B cell (primary cell): ENCODE data around the gene C19orf73. TPM values are rescaled to one million over a fixed set of nuclear protein-coding genes. Genes with fewer than 3 reads are reported as not detected.

Experiments used
- ATAC-seq: fragments of 200-7000 bp; cut with Tn5 transposase; one replicate; pipeline ENCODE4 v1.10.0; 2021; ENCODE audit warnings: low read depth, mild to moderate bottlenecking, moderate number of reproducible peaks, moderate library complexity
- CTCF ChIA-PET: fragments of 350-600 bp; sonication (Branson Sonifier 250); formaldehyde crosslinking; loops from one replicate; lab custom pipeline; 2021; ENCODE audit warnings: antibody characterized with exemption, inconsistent platforms; lab: Charles Lee
- POLR2A ChIA-PET: fragments of 350-600 bp; sonication (Branson Sonifier 250); formaldehyde crosslinking; loops from one replicate; lab custom pipeline; 2021; ENCODE audit warnings: antibody characterized with exemption; lab: Charles Lee
- DNase-seq: peaks from one replicate; pipeline ENCODE4 v3.0.0; 2013
- H2AFZ ChIP-seq: 2 replicates; pipeline ENCODE4 v1.6.1; 2012; ENCODE audit warnings: mild to moderate bottlenecking, low read depth, low read length; ENCODE audit not compliant: insufficient read depth, poor library complexity, severe bottlenecking
- H3K27ac ChIP-seq, 2 donors: 1 replicate in 1 of 2; 2 replicates in 1 of 2; pipeline ENCODE4 v1.5.1; 2012 to 2013; ENCODE audit warnings: low read length in 2 of 2, mild to moderate bottlenecking in 2 of 2, moderate library complexity in 1 of 2
- H3K27me3 ChIP-seq, 4 experiments: fragments of 200-600 bp in 1 of 4; sonication (generic) in 1 of 4; replicated peaks in 1 of 4; 1 replicate in 2 of 4; 2 replicates in 2 of 4; pipeline versions ENCODE4 v1.6.1 to v1.7.0; 2013 to 2016; ENCODE audit warnings: low read length in 3 of 4, mild to moderate bottlenecking in 2 of 4, mixed read lengths in 1 of 4, moderate library complexity in 1 of 4; ENCODE audit not compliant: insufficient read depth in 4 of 4, control insufficient read depth in 3 of 4; ENCODE audit errors: control extremely low read depth in 1 of 4
- H3K36me3 ChIP-seq, 2 experiments: replicated peaks in 1 of 2; 1 replicate in 1 of 2; 2 replicates in 1 of 2; pipeline versions ENCODE4 v1.6.1 to v1.7.1; 2013; ENCODE audit warnings: low read length in 1 of 2; ENCODE audit not compliant: insufficient read depth in 2 of 2, control insufficient read depth in 1 of 2; ENCODE audit errors: control extremely low read depth in 1 of 2, extremely low read depth in 1 of 2
- H3K4me1 ChIP-seq, 2 donors: fragments of 200-600 bp in 1 of 2; sonication (generic) in 1 of 2; 1 replicate in 1 of 2; 2 replicates in 1 of 2; pipeline versions ENCODE4 v1.5.1 to v1.6.1; 2013 to 2017; ENCODE audit warnings: low read length in 2 of 2; ENCODE audit not compliant: control insufficient read depth in 2 of 2, insufficient read depth in 2 of 2
- H3K4me2 ChIP-seq: replicated peaks from 2 replicates; pipeline ENCODE3; 2012; ENCODE audit warnings: mild to moderate bottlenecking, low read depth, low read length; ENCODE audit not compliant: poor library complexity, severe bottlenecking
- H3K4me3 ChIP-seq, 5 experiments: fragments of 200-600 bp in 1 of 5; sonication (generic) in 1 of 5; 1 replicate in 3 of 5; 2 replicates in 2 of 5; pipeline versions ENCODE4 v1.5.1 to v1.7.0; 2011 to 2016; ENCODE audit warnings: low read length in 4 of 5, mild to moderate bottlenecking in 4 of 5, low read depth in 2 of 5, control low read depth in 1 of 5, moderate library complexity in 1 of 5; ENCODE audit not compliant: insufficient read depth in 1 of 5; ENCODE audit errors: control extremely low read depth in 1 of 5, extremely low read depth in 1 of 5
- H3K79me2 ChIP-seq: fragments of 200-600 bp; sonication (generic); one replicate; pipeline ENCODE4 v1.6.0; 2016; ENCODE audit warnings: low read length; ENCODE audit not compliant: control insufficient read depth, insufficient read depth
- H3K9ac ChIP-seq: fragments of 200-600 bp; sonication (generic); 2 replicates; pipeline ENCODE4 v1.6.1; 2017; ENCODE audit warnings: mild to moderate bottlenecking, low read length, moderate library complexity
- H3K9me3 ChIP-seq, 3 donors: one replicate each; pipeline versions ENCODE4 v1.6.1 to v1.7.1; 2013; ENCODE audit warnings: low read length in 2 of 3; ENCODE audit not compliant: control insufficient read depth in 2 of 3, insufficient read depth in 1 of 3; ENCODE audit errors: control extremely low read depth in 1 of 3
- H4K20me1 ChIP-seq: 2 replicates; pipeline ENCODE4 v1.6.0; 2012; ENCODE audit warnings: mild to moderate bottlenecking, low read length; ENCODE audit not compliant: insufficient read depth, control insufficient read depth, poor library complexity, severe bottlenecking
- H3K27ac Mint-ChIP-seq: one replicate; pipeline ENCODE4 v1.8.0; 2021; ENCODE audit warnings: mixed read lengths
- H3K27me3 Mint-ChIP-seq: one replicate; pipeline ENCODE4 v1.8.0; 2021; ENCODE audit warnings: mixed read lengths
- H3K4me1 Mint-ChIP-seq: one replicate; pipeline ENCODE4 v1.8.0; 2021; ENCODE audit warnings: mixed read lengths
- H3K4me3 Mint-ChIP-seq: one replicate; pipeline ENCODE4 v1.8.0; 2021; ENCODE audit warnings: mixed read lengths
- H3K9me3 Mint-ChIP-seq: one replicate; pipeline ENCODE4 v1.8.0; 2022; ENCODE audit warnings: mixed read lengths; ENCODE audit not compliant: insufficient read depth
- EZH2 ChIP-seq: IDR thresholded peaks from 2 replicates; pipeline ENCODE4 v1.6.1; 2012; ENCODE audit warnings: borderline replicate concordance, low read depth, mild to moderate bottlenecking, moderate library complexity, low read length; ENCODE audit not compliant: insufficient read depth, poor library complexity, severe bottlenecking
- WGBS: methylation state at CpG from one replicate; pipeline ENCODE4 v1.1.5; 2013; ENCODE audit warnings: missing lambda C conversion rate; ENCODE audit not compliant: insufficient coverage; 5-methylcytosine and 5-hydroxymethylcytosine counted together
- intact Hi-C: fragments of 100-400 bp; cut with micrococcal nuclease; formaldehyde crosslinking; loops from one replicate; pipeline ENCODE4 v1.10.0; 2022
- polyA plus RNA-seq: library from polyadenylated mRNA; depleted of rRNA; stranded (reverse); fragments of >200 nt; gene quantifications from 2 replicates; pipeline ENCODE4 v1.2.3, GENCODE V29; 2012
- total RNA-seq, 2 donors: library from RNA; stranded (reverse); fragments of 120-200 nt in 1 of 2; gene quantifications; 1 replicate in 1 of 2; 2 replicates in 1 of 2; pipeline versions ENCODE4 v1.2.3 to v1.2.4, GENCODE V29; 2013 to 2022
- TF ChIP-seq, protein P1 (sequence below): fragments of 200-600 bp; IDR thresholded peaks from one replicate; pipeline ENCODE4 v1.8.0; 2022; ENCODE audit warnings: antibody characterized with exemption, mild to moderate bottlenecking

The C19orf73 gene
- total and polyA plus RNA-seq, 2 donors (not counting 1 experiment from before 2014, with no cell fraction given): 3.9 to 8.2 TPM

DNA sequence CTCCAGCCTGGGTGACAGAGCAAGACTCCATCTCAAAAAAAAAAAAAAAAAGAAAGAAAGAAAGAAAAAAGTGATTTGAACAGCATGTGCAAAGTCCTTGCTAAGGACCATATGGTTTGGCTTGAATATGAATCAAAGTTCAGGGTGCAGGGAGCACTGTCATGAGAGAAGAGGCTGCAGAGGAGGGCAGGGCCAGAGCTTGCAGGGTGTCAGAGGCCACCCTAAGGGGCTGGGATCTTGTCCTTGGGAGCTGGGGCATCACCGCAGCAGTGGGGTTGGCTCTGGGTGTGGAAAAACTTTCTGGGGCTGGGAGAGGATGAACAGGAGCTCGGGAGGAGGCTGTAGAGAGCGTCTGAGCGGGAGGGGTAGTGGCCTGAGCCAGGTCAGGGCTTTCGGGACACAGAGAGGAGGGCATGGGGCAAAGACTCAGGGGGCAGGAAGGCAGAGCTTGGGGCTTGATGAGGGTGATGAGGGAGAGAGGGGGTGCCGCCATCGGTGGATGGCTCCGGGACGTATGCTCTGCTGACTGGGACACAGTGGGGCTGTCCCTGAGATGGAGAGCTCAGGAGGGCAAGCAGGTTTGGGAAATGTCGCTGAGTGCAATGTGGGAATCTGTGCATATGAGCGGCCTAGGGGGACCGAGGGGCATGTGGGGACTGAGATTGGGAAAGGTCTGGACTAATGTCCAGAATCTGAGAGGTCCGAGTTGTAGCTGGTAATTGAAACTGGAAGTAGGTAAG is 41.7 kb upstream of the C19orf73 start:
- Histone ChIP-seq H3K27me3 (peaks cover 0 to 41% (median 11%) of the 10 kb centered on the region in 4 experiments), H3K36me3 (no peaks in the 10 kb centered on the region), H2AFZ (no peak overlapping the region), H3K9me3 (peaks cover 0 to 11% (median 0%) of the 10 kb centered on the region in 3 donors), H3K4me1 (peaks cover 11 to 16% of the 10 kb centered on the region in 2 donors), H3K4me3 (no peak overlapping the region), H3K9ac (no peak overlapping the region), H3K79me2 (no peaks in the 10 kb centered on the region), H3K27ac (no peak overlapping the region), H4K20me1 (no peaks in the 10 kb centered on the region), H3K4me2 (no peak overlapping the region)
- DNase-seq (no peak), ATAC-seq (no peak)
- Mint-ChIP-seq H3K9me3 (peaks cover 2% of the 10 kb centered on the region), H3K4me3 (no peak overlapping the region), H3K27me3 (peaks cover 36% of the 10 kb centered on the region), H3K4me1 (peaks cover 8% of the 10 kb centered on the region), H3K27ac (no peak overlapping the region)
- CTCF ChIA-PET: no interaction called here
- intact Hi-C loops: no loop called here
- 96% methylated on average over 13 of the region's 13 CpGs for whole genome bisulfite sequencing
- TF ChIP-seq, protein P1, sequence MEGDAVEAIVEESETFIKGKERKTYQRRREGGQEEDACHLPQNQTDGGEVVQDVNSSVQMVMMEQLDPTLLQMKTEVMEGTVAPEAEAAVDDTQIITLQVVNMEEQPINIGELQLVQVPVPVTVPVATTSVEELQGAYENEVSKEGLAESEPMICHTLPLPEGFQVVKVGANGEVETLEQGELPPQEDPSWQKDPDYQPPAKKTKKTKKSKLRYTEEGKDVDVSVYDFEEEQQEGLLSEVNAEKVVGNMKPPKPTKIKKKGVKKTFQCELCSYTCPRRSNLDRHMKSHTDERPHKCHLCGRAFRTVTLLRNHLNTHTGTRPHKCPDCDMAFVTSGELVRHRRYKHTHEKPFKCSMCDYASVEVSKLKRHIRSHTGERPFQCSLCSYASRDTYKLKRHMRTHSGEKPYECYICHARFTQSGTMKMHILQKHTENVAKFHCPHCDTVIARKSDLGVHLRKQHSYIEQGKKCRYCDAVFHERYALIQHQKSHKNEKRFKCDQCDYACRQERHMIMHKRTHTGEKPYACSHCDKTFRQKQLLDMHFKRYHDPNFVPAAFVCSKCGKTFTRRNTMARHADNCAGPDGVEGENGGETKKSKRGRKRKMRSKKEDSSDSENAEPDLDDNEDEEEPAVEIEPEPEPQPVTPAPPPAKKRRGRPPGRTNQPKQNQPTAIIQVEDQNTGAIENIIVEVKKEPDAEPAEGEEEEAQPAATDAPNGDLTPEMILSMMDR: no peak
- no peak for TF ChIP-seq EZH2
- POLR2A ChIA-PET: interaction anchor here (0.7 kb wide), 1 partner anchor 176 kb away, joined by 3 read pairs; no protein-coding TSS in a partner anchor
